GM12878 (cell line): ENCODE data around the gene ATF6. TPM values are rescaled to one million over a fixed set of nuclear protein-coding genes. Genes with fewer than 3 reads are reported as not detected.
A peak's percentile ranks its signal among the peaks of the same experiment; 100 is the strongest.

ENCODE experiments used
- ATAC-seq: fragments of 200-7000 bp; cut with Tn5 transposase; 3 replicates; pipeline ENCODE4 v1.9.1; 2020; ENCODE audit warnings: mild to moderate bottlenecking, moderate library complexity
- BruUV-seq: library from RNA; stranded (reverse); fragments of 400-500 nt; replicated peaks from 2 replicates; lab custom pipeline; 2021; lab: Mats Ljungman, UMichigan
- CTCF ChIA-PET: fragments of 300-600 bp; sonication (Branson Sonifier 250); formaldehyde crosslinking; extraction: SDS; loops from one replicate; lab custom pipeline; 2021; ENCODE audit warnings: inconsistent platforms; lab: Yijun Ruan, JAX
- POLR2A ChIA-PET: fragments of 350-600 bp; formaldehyde crosslinking; extraction: SDS; loops from one replicate; lab custom pipeline; 2021; ENCODE audit warnings: inconsistent platforms; lab: Charles Lee
- RAD21 ChIA-PET: fragments of 300-600 bp; sonication (Branson Sonifier 250); formaldehyde crosslinking; loops from one replicate; lab custom pipeline; 2023; ENCODE audit warnings: antibody characterized with exemption; ENCODE audit not compliant: unreplicated experiment; lab: Charles Lee
- SMC1A ChIA-PET: fragments of 300-600 bp; sonication (Branson Sonifier 250); formaldehyde crosslinking; loops from one replicate; lab custom pipeline; 2023; ENCODE audit not compliant: unreplicated experiment, uncharacterized antibody; lab: Charles Lee
- DNase-seq: peaks from one replicate; pipeline ENCODE4 v3.0.0-alpha.2; 2011; ENCODE audit warnings: low read depth, low spot score
- FAIRE-seq: peaks from 3 replicates; lab custom pipeline; 2011; peaks lifted over from hg19 to GRCh38; lab: Jason Lieb, UNC
- H2AFZ ChIP-seq: 2 replicates; pipeline ENCODE4 v1.6.0; 2011; ENCODE audit warnings: low read depth, low read length, control low read depth; ENCODE audit not compliant: control insufficient read depth
- H3K27ac ChIP-seq: 2 replicates; pipeline ENCODE4 v1.5.1; 2011; ENCODE audit warnings: control low read depth; ENCODE audit not compliant: control insufficient read depth, insufficient read depth
- H3K27me3 ChIP-seq, 2 experiments: replicated peaks in 1 of 2; 2 replicates each; pipeline versions ENCODE4 v1.6.0 to v1.6.1; 2011; ENCODE audit warnings: low read length in 1 of 2; ENCODE audit not compliant: control insufficient read depth in 2 of 2, insufficient read depth in 2 of 2
- H3K36me3 ChIP-seq, 2 experiments: 2 replicates each; pipeline ENCODE4 v1.5.1; 2011; ENCODE audit warnings: low read length in 1 of 2; ENCODE audit not compliant: control insufficient read depth in 2 of 2, insufficient read depth in 2 of 2
- H3K4me1 ChIP-seq: 2 replicates; pipeline ENCODE4 v1.6.1; 2011; ENCODE audit warnings: mild to moderate bottlenecking, low read length, moderate library complexity, mixed read lengths; ENCODE audit not compliant: control insufficient read depth, insufficient read depth
- H3K4me2 ChIP-seq: 2 replicates; pipeline ENCODE4 v1.6.0; 2011; ENCODE audit warnings: control low read depth; ENCODE audit not compliant: control insufficient read depth, insufficient read depth
- H3K4me3 ChIP-seq: fragments of 200-600 bp; sonication (generic); 2 replicates; pipeline ENCODE4 v1.5.1; 2016
- H3K79me2 ChIP-seq: 2 replicates; pipeline ENCODE4 v1.6.0; 2011; ENCODE audit warnings: low read length; ENCODE audit not compliant: control insufficient read depth, insufficient read depth
- H3K9ac ChIP-seq: 2 replicates; pipeline ENCODE4 v1.8.0; 2011; ENCODE audit warnings: low read length, control low read depth, mixed read lengths; ENCODE audit not compliant: control insufficient read depth, insufficient read depth
- H3K9me3 ChIP-seq: replicated peaks from 3 replicates; pipeline ENCODE4 v1.5.1; 2011; ENCODE audit warnings: mild to moderate bottlenecking, low read length; ENCODE audit not compliant: control insufficient read depth, insufficient read depth
- H4K20me1 ChIP-seq: 2 replicates; pipeline ENCODE4 v1.6.0; 2011; ENCODE audit not compliant: control insufficient read depth, insufficient read depth
- BHLHE40 ChIP-seq, 2 experiments: fragments of 450-650 bp in 1 of 2; IDR thresholded peaks; 2 replicates each; pipeline ENCODE4 v1.6.1; 2011 to 2017; ENCODE audit warnings: low read depth in 2 of 2, borderline replicate concordance in 1 of 2, improper control_type of control experiment in 1 of 2, low read length in 1 of 2, mild to moderate bottlenecking in 1 of 2
- ESRRA ChIP-seq: IDR thresholded peaks from 2 replicates; pipeline ENCODE4 v1.6.1; 2012; ENCODE audit warnings: mild to moderate bottlenecking, low read length, improper control_type of control experiment
- IRF4 ChIP-seq: IDR thresholded peaks from 2 replicates; pipeline ENCODE4 v1.6.1; 2011; ENCODE audit warnings: low read depth, low read length
- MEF2B ChIP-seq: fragments of 450-650 bp; IDR thresholded peaks from 2 replicates; pipeline ENCODE4 v1.6.1; 2018; ENCODE audit warnings: mild to moderate bottlenecking, moderate library complexity; ENCODE audit not compliant: partially characterized antibody, poor library complexity, severe bottlenecking
- RUNX3 ChIP-seq: IDR thresholded peaks from 2 replicates; pipeline ENCODE4 v1.6.1; 2012; ENCODE audit warnings: low read length, inconsistent platforms
- SMAD5 ChIP-seq: IDR thresholded peaks from 2 replicates; pipeline ENCODE4 v1.6.1; 2016; ENCODE audit warnings: antibody characterized with exemption, low read depth
- SMC3 ChIP-seq: IDR thresholded peaks from 2 replicates; pipeline ENCODE4 v1.6.1; 2011; ENCODE audit warnings: low read length, improper control_type of control experiment, borderline replicate concordance
- WGBS: methylation state at CpG from one replicate; pipeline ENCODE4 v1.1.6; 2016; ENCODE audit warnings: low lambda C conversion rate; ENCODE audit not compliant: insufficient replicate concordance, insufficient coverage; ENCODE audit errors: missing lambda C conversion rate; 5-methylcytosine and 5-hydroxymethylcytosine counted together
- in situ Hi-C: fragments of 300-500 bp; cut with MboI; formaldehyde crosslinking; loops from 9 replicates; pipeline ENCODE4 v1.14.3; 2018; ENCODE audit warnings: mixed read lengths
- intact Hi-C: fragments of 100-400 bp; cut with micrococcal nuclease; formaldehyde crosslinking; loops from one replicate; pipeline ENCODE4 v1.14.2; 2022; ENCODE audit not compliant: unreplicated experiment
- polyA plus RNA-seq, 11 experiments: library from polyadenylated mRNA; depleted of rRNA in 4 of 11; unstranded in 6 of 11; stranded (reverse) in 5 of 11; fragments of >200 nt; fragmentation: Nextera tagmentation in 4 of 11; fragmentation: Illumina TruSeq in 1 of 11; extraction: Ambion mirVana in 4 of 11; extraction: Trizol in 1 of 11; gene quantifications; 1 replicate in 1 of 11; 2 replicates in 10 of 11; pipeline versions ENCODE4 v1.2.1 to v1.2.3, GENCODE V29; 2011 to 2016; ENCODE audit warnings: inconsistent platforms in 2 of 11, missing spikeins in 2 of 11, low read depth in 1 of 11
- total RNA-seq, 4 experiments: library from RNA; depleted of rRNA in 3 of 4; stranded (reverse); fragments of >200 nt in 3 of 4; fragmentation: Illumina TruSeq in 1 of 4; extraction: Trizol in 1 of 4; gene quantifications; 2 replicates each; pipeline versions ENCODE4 v1.2.1 to v1.2.3, GENCODE V29; 2013 to 2021
- TF ChIP-seq, protein P1 (sequence below): IDR thresholded peaks from 2 replicates; pipeline ENCODE4 v1.6.1; 2011; ENCODE audit warnings: low read depth, low read length, improper control_type of control experiment, borderline replicate concordance
- TF ChIP-seq, protein P2 (sequence below): IDR thresholded peaks from 2 replicates; pipeline ENCODE4 v1.6.1; 2012; ENCODE audit warnings: low read depth, low read length, improper control_type of control experiment
- TF ChIP-seq, protein P3 (sequence below): fragments of 450-650 bp; IDR thresholded peaks from 2 replicates; pipeline ENCODE4 v1.6.1; 2017; ENCODE audit warnings: mild to moderate bottlenecking, low read depth, inconsistent platforms; ENCODE audit not compliant: poor library complexity, severe bottlenecking
- TF ChIP-seq, protein P4 (sequence below): IDR thresholded peaks from 2 replicates; pipeline ENCODE4 v1.6.1; 2012; ENCODE audit warnings: low read length, inconsistent platforms

Gene ATF6
- total and polyA plus RNA-seq, 10 of the 15 experiments (the other 5 are each of a cell fraction or from before 2014, with no cell fraction given) = 7.8 to 24.3 (median 14.7) TPM

DNA sequence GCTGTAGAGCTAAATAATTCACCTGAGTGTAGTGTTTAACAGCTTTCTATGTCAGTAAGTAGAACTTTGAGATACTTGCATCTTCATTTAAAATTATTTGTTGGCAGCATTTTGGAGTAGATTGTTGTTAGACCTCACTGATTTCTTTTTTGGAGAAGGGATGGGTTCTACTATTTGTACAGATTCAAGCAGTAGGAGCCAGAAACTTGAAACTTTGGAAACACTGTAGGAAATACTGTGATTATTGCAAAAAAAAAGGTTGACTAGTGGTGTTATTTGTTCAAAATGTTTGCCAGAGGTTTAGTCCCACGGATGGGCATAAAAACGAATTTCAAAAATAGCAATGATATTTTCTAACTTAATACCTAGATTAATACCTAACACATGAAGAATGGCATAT is 102.7 kb downstream of the ATF6 start:
- H3K79me2 ChIP-seq = no peaks in the 10 kb centered on the region
- BruUV-seq = no TSS peak
- no peaks in the 10 kb centered on the region for H3K4me1 ChIP-seq
- TF ChIP-seq IRF4 = no peak
- TF ChIP-seq MEF2B = no peak
- TF ChIP-seq SMAD5 = no peak
- TF ChIP-seq, protein P1, sequence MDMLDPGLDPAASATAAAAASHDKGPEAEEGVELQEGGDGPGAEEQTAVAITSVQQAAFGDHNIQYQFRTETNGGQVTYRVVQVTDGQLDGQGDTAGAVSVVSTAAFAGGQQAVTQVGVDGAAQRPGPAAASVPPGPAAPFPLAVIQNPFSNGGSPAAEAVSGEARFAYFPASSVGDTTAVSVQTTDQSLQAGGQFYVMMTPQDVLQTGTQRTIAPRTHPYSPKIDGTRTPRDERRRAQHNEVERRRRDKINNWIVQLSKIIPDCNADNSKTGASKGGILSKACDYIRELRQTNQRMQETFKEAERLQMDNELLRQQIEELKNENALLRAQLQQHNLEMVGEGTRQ = no peak
- H3K9ac ChIP-seq = no peak overlapping the region
- H3K27me3 ChIP-seq = no peaks in the 10 kb centered on the region
- SMC1A ChIA-PET = interaction anchor here (0.6 to 2.0 kb wide), 4 partner anchors 13 to 399 kb away, joined by 3 to 4 read pairs (median 4); no protein-coding TSS in a partner anchor
- no peak for DNase-seq
- no peak overlapping the region for H3K4me2 ChIP-seq
- intact Hi-C loops = no loop called here
- H3K27ac ChIP-seq = no peak overlapping the region
- H3K9me3 ChIP-seq = no peaks in the 10 kb centered on the region
- no peak overlapping the region for H3K4me3 ChIP-seq
- no peak overlapping the region for H2AFZ ChIP-seq
- WGBS = 100% methylated on average over 2 of the region's 2 CpGs
- RAD21 ChIA-PET = interaction anchor here (1.5 kb wide), 1 partner anchor 168 kb away, joined by 4 read pairs; no protein-coding TSS in a partner anchor
- in situ Hi-C loops = no loop called here
- no peaks in the 10 kb centered on the region for H4K20me1 ChIP-seq
- POLR2A ChIA-PET = no interaction called here
- no peak for ATAC-seq
- peaks cover 0 to 3% of the 10 kb centered on the region in 2 experiments; a peak in 1 of 4 replicates for H3K36me3 ChIP-seq
- peak; percentile 61 for FAIRE-seq
- CTCF ChIA-PET = interaction anchor here (0.7 to 2.2 kb wide), 7 partner anchors 8 to 77 kb away, joined by 3 to 10 read pairs (median 3); no protein-coding TSS in a partner anchor

DNA sequence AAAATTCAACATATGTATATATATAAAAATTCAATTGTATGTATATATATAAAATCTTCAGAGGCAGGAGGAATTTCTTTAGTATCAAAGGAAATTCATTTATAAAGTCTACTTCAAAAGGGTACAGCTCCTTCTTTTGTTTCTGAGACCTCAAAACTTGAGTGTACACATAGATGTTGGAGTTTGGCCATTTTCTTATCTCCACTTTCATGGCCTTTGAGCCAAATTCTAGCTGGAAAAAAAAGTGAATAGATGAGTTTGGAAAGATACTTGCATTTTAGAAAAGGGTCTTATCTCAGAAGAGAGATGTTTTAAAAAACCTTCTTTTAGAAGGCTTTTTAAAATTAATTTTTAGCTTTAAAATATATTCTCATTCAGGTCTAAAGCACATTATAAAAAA is 103.2 kb downstream of the ATF6 start:
- Histone ChIP-seq H3K9ac (no peak overlapping the region), H2AFZ (no peak overlapping the region), H3K4me2 (no peak overlapping the region), H3K4me3 (no peak overlapping the region), H3K27ac (no peak overlapping the region), H3K4me1 (no peaks in the 10 kb centered on the region), H3K27me3 (no peaks in the 10 kb centered on the region), H3K36me3 (peaks cover 0 to 3% of the 10 kb centered on the region in 2 experiments; a peak in 1 of 4 replicates), H3K9me3 (no peaks in the 10 kb centered on the region), H3K79me2 (no peaks in the 10 kb centered on the region), H4K20me1 (no peaks in the 10 kb centered on the region)
- ATAC-seq (no peak), FAIRE-seq (no peak), DNase-seq (no peak)
- TF ChIP-seq, protein P2, sequence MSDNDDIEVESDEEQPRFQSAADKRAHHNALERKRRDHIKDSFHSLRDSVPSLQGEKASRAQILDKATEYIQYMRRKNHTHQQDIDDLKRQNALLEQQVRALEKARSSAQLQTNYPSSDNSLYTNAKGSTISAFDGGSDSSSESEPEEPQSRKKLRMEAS = no peak
- TF ChIP-seq RUNX3 (no peak), ESRRA (no peak), BHLHE40 (IDR thresholded peaks at IDR 0.05; ENCODE audit: borderline replicate concordance in 1 of 2, low read depth in 2 of 2, low read length in 1 of 2) (no peak), SMC3 (no peak)
- TF ChIP-seq, protein P3, sequence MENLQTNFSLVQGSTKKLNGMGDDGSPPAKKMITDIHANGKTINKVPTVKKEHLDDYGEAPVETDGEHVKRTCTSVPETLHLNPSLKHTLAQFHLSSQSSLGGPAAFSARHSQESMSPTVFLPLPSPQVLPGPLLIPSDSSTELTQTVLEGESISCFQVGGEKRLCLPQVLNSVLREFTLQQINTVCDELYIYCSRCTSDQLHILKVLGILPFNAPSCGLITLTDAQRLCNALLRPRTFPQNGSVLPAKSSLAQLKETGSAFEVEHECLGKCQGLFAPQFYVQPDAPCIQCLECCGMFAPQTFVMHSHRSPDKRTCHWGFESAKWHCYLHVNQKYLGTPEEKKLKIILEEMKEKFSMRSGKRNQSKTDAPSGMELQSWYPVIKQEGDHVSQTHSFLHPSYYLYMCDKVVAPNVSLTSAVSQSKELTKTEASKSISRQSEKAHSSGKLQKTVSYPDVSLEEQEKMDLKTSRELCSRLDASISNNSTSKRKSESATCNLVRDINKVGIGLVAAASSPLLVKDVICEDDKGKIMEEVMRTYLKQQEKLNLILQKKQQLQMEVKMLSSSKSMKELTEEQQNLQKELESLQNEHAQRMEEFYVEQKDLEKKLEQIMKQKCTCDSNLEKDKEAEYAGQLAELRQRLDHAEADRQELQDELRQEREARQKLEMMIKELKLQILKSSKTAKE = no peak
- TF ChIP-seq, protein P4, sequence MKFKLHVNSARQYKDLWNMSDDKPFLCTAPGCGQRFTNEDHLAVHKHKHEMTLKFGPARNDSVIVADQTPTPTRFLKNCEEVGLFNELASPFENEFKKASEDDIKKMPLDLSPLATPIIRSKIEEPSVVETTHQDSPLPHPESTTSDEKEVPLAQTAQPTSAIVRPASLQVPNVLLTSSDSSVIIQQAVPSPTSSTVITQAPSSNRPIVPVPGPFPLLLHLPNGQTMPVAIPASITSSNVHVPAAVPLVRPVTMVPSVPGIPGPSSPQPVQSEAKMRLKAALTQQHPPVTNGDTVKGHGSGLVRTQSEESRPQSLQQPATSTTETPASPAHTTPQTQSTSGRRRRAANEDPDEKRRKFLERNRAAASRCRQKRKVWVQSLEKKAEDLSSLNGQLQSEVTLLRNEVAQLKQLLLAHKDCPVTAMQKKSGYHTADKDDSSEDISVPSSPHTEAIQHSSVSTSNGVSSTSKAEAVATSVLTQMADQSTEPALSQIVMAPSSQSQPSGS = no peak
- ChIA-PET SMC1A (interaction anchor here (0.6 to 2.0 kb wide), 5 partner anchors 10 to 398 kb away, joined by 3 to 6 read pairs (median 4); no protein-coding TSS in a partner anchor), CTCF (interaction anchor here (0.8 to 2.2 kb wide), 6 partner anchors 8 to 77 kb away, joined by 3 to 10 read pairs (median 4); no protein-coding TSS in a partner anchor), RAD21 (interaction anchor here (1.5 kb wide), 1 partner anchor 168 kb away, joined by 4 read pairs; no protein-coding TSS in a partner anchor), POLR2A (no interaction called here)
- no TSS peak for BruUV-seq
- in situ Hi-C loops = no loop called here
- intact Hi-C loops = no loop called here
